GM12878 (cell line): ENCODE results near the gene ZKSCAN8. TPM values are rescaled to one million over a fixed set of nuclear protein-coding genes. Genes with fewer than 3 reads are reported as not detected.
A peak's percentile ranks its signal among the peaks of the same experiment; 100 is the strongest.

Experiments
- BACH1 ChIP-seq: fragments of 450-650 bp; IDR thresholded peaks from 2 replicates; pipeline ENCODE4 v1.6.1; 2017; ENCODE audit warnings: mild to moderate bottlenecking, borderline replicate concordance
- FOS ChIP-seq: IDR thresholded peaks from 3 replicates; pipeline ENCODE4 v1.6.1; 2011; ENCODE audit warnings: borderline replicate concordance; ENCODE audit not compliant: insufficient read length; ENCODE audit errors: extremely low read depth
- GATAD2B ChIP-seq: fragments of 450-650 bp; conservative IDR thresholded peaks from 2 replicates; pipeline ENCODE4 v1.6.1; 2017; ENCODE audit warnings: low read depth, mild to moderate bottlenecking, moderate library complexity
- NR2F1 ChIP-seq: fragments of 450-650 bp; conservative IDR thresholded peaks from 2 replicates; pipeline ENCODE4 v1.6.1; 2017; ENCODE audit warnings: mild to moderate bottlenecking
- PML ChIP-seq: IDR thresholded peaks from 2 replicates; pipeline ENCODE4 v1.6.1; 2012; ENCODE audit warnings: low read length, inconsistent platforms
- POLR2AphosphoS5 ChIP-seq: IDR thresholded peaks from 2 replicates; pipeline ENCODE4 v1.6.1; 2011; ENCODE audit warnings: mild to moderate bottlenecking, low read length, inconsistent platforms
- RAD51 ChIP-seq: fragments of 450-650 bp; IDR thresholded peaks from 2 replicates; pipeline ENCODE4 v1.6.1; 2016; ENCODE audit warnings: moderate library complexity, mild to moderate bottlenecking, inconsistent platforms
- RUNX3 ChIP-seq: IDR thresholded peaks from 2 replicates; pipeline ENCODE4 v1.6.1; 2012; ENCODE audit warnings: low read length, inconsistent platforms
- SMC3 ChIP-seq: IDR thresholded peaks from 2 replicates; pipeline ENCODE4 v1.6.1; 2011; ENCODE audit warnings: low read length, improper control_type of control experiment, borderline replicate concordance
- ZBED1 ChIP-seq: IDR thresholded peaks from 2 replicates; pipeline ENCODE4 v1.6.1; 2016; ENCODE audit warnings: borderline replicate concordance
- ZNF24 ChIP-seq: fragments of 450-650 bp; IDR thresholded peaks from 2 replicates; pipeline ENCODE4 v1.6.1; 2017; ENCODE audit warnings: antibody characterized with exemption, mild to moderate bottlenecking
- ZNF384 ChIP-seq: IDR thresholded peaks from 2 replicates; pipeline ENCODE4 v1.6.1; 2012; ENCODE audit warnings: low read depth, mild to moderate bottlenecking, low read length, improper control_type of control experiment, borderline replicate concordance
- ZNF687 ChIP-seq: fragments of 450-650 bp; IDR thresholded peaks from 2 replicates; pipeline ENCODE4 v1.6.1; 2017; ENCODE audit warnings: mild to moderate bottlenecking, moderate library complexity
- polyA plus RNA-seq, 11 experiments: library from polyadenylated mRNA; depleted of rRNA in 4 of 11; unstranded in 6 of 11; stranded (reverse) in 5 of 11; fragments of >200 nt; fragmentation: Nextera tagmentation in 4 of 11; fragmentation: Illumina TruSeq in 1 of 11; extraction: Ambion mirVana in 4 of 11; extraction: Trizol in 1 of 11; gene quantifications; 1 replicate in 1 of 11; 2 replicates in 10 of 11; pipeline versions ENCODE4 v1.2.1 to v1.2.3, GENCODE V29; 2011 to 2016; ENCODE audit warnings: inconsistent platforms in 2 of 11, missing spikeins in 2 of 11, low read depth in 1 of 11
- total RNA-seq, 4 experiments: library from RNA; depleted of rRNA in 3 of 4; stranded (reverse); fragments of >200 nt in 3 of 4; fragmentation: Illumina TruSeq in 1 of 4; extraction: Trizol in 1 of 4; gene quantifications; 2 replicates each; pipeline versions ENCODE4 v1.2.1 to v1.2.3, GENCODE V29; 2013 to 2021
- TF ChIP-seq, protein P1 (sequence below): fragments of 450-650 bp; IDR thresholded peaks from 2 replicates; pipeline ENCODE4 v1.6.1; 2018; ENCODE audit warnings: borderline replicate concordance, mild to moderate bottlenecking; ENCODE audit not compliant: partially characterized antibody
- TF ChIP-seq, protein P2 (sequence below): fragments of 450-650 bp; IDR thresholded peaks from 2 replicates; pipeline ENCODE4 v1.6.1; 2014; ENCODE audit warnings: mild to moderate bottlenecking
- TF ChIP-seq, protein P3 (sequence below): IDR thresholded peaks from 2 replicates; pipeline ENCODE4 v1.6.1; 2012; ENCODE audit warnings: improper control_type of control experiment, low read depth, low read length; ENCODE audit not compliant: insufficient replicate concordance

The ZKSCAN8 gene
- total and polyA plus RNA-seq, 10 of the 15 experiments (the other 5 are each of a cell fraction or from before 2014, with no cell fraction given) = 1.0 to 17.9 (median 8.7) TPM

DNA sequence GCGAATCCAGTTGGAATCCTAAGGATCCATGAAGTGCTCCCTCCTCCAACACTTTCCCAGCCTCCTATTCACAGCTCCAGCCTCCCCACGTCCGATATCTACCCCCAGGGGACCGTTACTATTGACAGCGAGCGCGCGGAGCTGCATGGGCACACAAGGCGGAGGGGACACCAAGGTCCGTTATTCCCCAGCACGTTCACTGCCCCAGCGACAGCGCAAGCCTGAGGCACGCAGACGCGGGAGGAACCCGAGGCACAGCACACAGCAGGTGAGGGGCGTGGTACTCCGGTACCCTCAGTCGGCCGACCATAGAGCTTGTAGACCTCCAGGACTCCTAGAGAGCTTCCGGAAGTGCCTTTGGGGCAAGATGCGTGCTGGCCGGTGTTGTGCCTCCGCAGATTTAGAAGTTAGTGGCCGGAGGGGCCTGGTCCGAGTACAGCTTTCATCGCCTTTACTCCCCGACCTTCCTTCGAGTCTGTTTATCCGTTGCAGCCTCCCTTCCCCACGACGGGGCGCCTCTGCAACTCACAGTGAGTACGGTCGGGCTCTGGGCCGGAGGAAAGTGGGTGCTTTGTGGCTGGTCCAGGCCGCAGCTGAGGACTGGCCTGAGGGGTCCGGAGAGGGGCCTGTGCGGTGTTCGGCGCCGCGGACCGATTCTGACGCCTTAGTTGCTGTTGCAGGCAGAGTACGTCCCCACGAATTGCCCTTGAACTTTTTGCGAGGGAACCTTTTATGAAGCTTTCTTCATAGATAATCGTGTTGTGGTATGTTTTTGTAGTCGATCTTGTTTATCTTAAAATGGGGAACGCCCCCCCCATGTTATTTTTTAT, at the start of gene ZKSCAN8 (continued):
- TF ChIP-seq BACH1 = 0 out of 2 replicates have a peak, but pooled peaks have one; percentile 38
- peak; percentile 75 for TF ChIP-seq ZNF24
- no peak for TF ChIP-seq ZBED1
- no peak for TF ChIP-seq RAD51
- peak; percentile 92 for TF ChIP-seq POLR2AphosphoS5
- peak; percentile 65 for TF ChIP-seq RUNX3
- peak; percentile 15; the same call in 1 of the 2 replicates for TF ChIP-seq SMC3
- peak; percentile 75; the same call in 1 of the 2 replicates for TF ChIP-seq PML
- TF ChIP-seq FOS = no peak
- TF ChIP-seq, protein P1, sequence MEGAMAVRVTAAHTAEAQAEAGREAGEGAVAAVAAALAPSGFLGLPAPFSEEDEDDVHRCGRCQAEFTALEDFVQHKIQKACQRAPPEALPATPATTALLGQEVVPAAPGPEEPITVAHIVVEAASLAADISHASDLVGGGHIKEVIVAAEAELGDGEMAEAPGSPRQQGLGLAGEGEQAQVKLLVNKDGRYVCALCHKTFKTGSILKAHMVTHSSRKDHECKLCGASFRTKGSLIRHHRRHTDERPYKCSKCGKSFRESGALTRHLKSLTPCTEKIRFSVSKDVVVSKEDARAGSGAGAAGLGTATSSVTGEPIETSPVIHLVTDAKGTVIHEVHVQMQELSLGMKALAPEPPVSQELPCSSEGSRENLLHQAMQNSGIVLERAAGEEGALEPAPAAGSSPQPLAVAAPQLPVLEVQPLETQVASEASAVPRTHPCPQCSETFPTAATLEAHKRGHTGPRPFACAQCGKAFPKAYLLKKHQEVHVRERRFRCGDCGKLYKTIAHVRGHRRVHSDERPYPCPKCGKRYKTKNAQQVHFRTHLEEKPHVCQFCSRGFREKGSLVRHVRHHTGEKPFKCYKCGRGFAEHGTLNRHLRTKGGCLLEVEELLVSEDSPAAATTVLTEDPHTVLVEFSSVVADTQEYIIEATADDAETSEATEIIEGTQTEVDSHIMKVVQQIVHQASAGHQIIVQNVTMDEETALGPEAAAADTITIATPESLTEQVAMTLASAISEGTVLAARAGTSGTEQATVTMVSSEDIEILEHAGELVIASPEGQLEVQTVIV = peak; percentile 36
- TF ChIP-seq, protein P2, sequence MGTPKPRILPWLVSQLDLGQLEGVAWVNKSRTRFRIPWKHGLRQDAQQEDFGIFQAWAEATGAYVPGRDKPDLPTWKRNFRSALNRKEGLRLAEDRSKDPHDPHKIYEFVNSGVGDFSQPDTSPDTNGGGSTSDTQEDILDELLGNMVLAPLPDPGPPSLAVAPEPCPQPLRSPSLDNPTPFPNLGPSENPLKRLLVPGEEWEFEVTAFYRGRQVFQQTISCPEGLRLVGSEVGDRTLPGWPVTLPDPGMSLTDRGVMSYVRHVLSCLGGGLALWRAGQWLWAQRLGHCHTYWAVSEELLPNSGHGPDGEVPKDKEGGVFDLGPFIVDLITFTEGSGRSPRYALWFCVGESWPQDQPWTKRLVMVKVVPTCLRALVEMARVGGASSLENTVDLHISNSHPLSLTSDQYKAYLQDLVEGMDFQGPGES = no peak
- TF ChIP-seq, protein P3, sequence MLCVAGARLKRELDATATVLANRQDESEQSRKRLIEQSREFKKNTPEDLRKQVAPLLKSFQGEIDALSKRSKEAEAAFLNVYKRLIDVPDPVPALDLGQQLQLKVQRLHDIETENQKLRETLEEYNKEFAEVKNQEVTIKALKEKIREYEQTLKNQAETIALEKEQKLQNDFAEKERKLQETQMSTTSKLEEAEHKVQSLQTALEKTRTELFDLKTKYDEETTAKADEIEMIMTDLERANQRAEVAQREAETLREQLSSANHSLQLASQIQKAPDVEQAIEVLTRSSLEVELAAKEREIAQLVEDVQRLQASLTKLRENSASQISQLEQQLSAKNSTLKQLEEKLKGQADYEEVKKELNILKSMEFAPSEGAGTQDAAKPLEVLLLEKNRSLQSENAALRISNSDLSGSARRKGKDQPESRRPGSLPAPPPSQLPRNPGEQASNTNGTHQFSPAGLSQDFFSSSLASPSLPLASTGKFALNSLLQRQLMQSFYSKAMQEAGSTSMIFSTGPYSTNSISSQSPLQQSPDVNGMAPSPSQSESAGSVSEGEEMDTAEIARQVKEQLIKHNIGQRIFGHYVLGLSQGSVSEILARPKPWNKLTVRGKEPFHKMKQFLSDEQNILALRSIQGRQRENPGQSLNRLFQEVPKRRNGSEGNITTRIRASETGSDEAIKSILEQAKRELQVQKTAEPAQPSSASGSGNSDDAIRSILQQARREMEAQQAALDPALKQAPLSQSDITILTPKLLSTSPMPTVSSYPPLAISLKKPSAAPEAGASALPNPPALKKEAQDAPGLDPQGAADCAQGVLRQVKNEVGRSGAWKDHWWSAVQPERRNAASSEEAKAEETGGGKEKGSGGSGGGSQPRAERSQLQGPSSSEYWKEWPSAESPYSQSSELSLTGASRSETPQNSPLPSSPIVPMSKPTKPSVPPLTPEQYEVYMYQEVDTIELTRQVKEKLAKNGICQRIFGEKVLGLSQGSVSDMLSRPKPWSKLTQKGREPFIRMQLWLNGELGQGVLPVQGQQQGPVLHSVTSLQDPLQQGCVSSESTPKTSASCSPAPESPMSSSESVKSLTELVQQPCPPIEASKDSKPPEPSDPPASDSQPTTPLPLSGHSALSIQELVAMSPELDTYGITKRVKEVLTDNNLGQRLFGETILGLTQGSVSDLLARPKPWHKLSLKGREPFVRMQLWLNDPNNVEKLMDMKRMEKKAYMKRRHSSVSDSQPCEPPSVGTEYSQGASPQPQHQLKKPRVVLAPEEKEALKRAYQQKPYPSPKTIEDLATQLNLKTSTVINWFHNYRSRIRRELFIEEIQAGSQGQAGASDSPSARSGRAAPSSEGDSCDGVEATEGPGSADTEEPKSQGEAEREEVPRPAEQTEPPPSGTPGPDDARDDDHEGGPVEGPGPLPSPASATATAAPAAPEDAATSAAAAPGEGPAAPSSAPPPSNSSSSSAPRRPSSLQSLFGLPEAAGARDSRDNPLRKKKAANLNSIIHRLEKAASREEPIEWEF = no peak
- TF ChIP-seq ZNF687 = peak; percentile 51; the same call in 1 of the 2 replicates
- peak; percentile 38; the same call in 1 of the 2 replicates for TF ChIP-seq NR2F1
- peak; percentile 65; the same call in 1 of the 2 replicates for TF ChIP-seq GATAD2B
- no peak for TF ChIP-seq ZNF384
